GM12878 (cell line): ENCODE measurements around the gene NAALADL2. TPM values are rescaled to one million over a fixed set of nuclear protein-coding genes. Genes with fewer than 3 reads are reported as not detected.

Experiments used
- CHD2 ChIP-seq: IDR thresholded peaks from 2 replicates; pipeline ENCODE4 v1.6.1; 2011; ENCODE audit warnings: low read depth, low read length, improper control_type of control experiment, borderline replicate concordance
- CHD4 ChIP-seq: fragments of 200-600 bp; sonication (generic); IDR thresholded peaks from 2 replicates; pipeline ENCODE4 v1.6.1; 2016; ENCODE audit warnings: mild to moderate bottlenecking
- EED ChIP-seq: sonication (generic); IDR thresholded peaks from 2 replicates; pipeline ENCODE4 v1.6.1; 2016; ENCODE audit warnings: antibody characterized with exemption, low read depth
- FOS ChIP-seq: IDR thresholded peaks from 3 replicates; pipeline ENCODE4 v1.6.1; 2011; ENCODE audit warnings: borderline replicate concordance; ENCODE audit not compliant: insufficient read length; ENCODE audit errors: extremely low read depth
- IKZF1 ChIP-seq: fragments of 450-650 bp; conservative IDR thresholded peaks from 2 replicates; pipeline ENCODE4 v1.6.1; 2017; ENCODE audit warnings: antibody characterized with exemption, mild to moderate bottlenecking
- PAX5 ChIP-seq: IDR thresholded peaks from 2 replicates; pipeline ENCODE4 v1.6.1; 2011; ENCODE audit warnings: low read depth, low read length, borderline replicate concordance
- POLR2AphosphoS5 ChIP-seq: IDR thresholded peaks from 2 replicates; pipeline ENCODE4 v1.6.1; 2011; ENCODE audit warnings: mild to moderate bottlenecking, low read length, inconsistent platforms
- SMAD1 ChIP-seq: fragments of 450-650 bp; IDR thresholded peaks from 2 replicates; pipeline ENCODE4 v1.6.1; 2018; ENCODE audit warnings: mild to moderate bottlenecking, low read depth; ENCODE audit not compliant: partially characterized antibody
- STAT3 ChIP-seq: IDR thresholded peaks from 2 replicates; pipeline ENCODE4 v1.6.1; 2011; ENCODE audit warnings: low read depth, low read length, improper control_type of control experiment
- TCF7 ChIP-seq: IDR thresholded peaks from 2 replicates; pipeline ENCODE4 v1.6.1; 2014; ENCODE audit warnings: antibody characterized with exemption, borderline replicate concordance
- YY1 ChIP-seq: IDR thresholded peaks from 2 replicates; pipeline ENCODE4 v1.6.1; 2011; ENCODE audit warnings: low read depth, mild to moderate bottlenecking, low read length
- ZNF217 ChIP-seq: fragments of 450-650 bp; IDR thresholded peaks from 2 replicates; pipeline ENCODE4 v1.6.1; 2017; ENCODE audit warnings: antibody characterized with exemption, mild to moderate bottlenecking
- ZNF24 ChIP-seq: fragments of 450-650 bp; IDR thresholded peaks from 2 replicates; pipeline ENCODE4 v1.6.1; 2017; ENCODE audit warnings: antibody characterized with exemption, mild to moderate bottlenecking
- ZZZ3 ChIP-seq: IDR thresholded peaks from 2 replicates; pipeline ENCODE4 v1.6.1; 2011; ENCODE audit warnings: low read depth; ENCODE audit not compliant: control insufficient read depth, insufficient read length
- polyA plus RNA-seq, 11 experiments: library from polyadenylated mRNA; depleted of rRNA in 4 of 11; unstranded in 6 of 11; stranded (reverse) in 5 of 11; fragments of >200 nt; fragmentation: Nextera tagmentation in 4 of 11; fragmentation: Illumina TruSeq in 1 of 11; extraction: Ambion mirVana in 4 of 11; extraction: Trizol in 1 of 11; gene quantifications; 1 replicate in 1 of 11; 2 replicates in 10 of 11; pipeline versions ENCODE4 v1.2.1 to v1.2.3, GENCODE V29; 2011 to 2016; ENCODE audit warnings: inconsistent platforms in 2 of 11, missing spikeins in 2 of 11, low read depth in 1 of 11
- total RNA-seq, 4 experiments: library from RNA; depleted of rRNA in 3 of 4; stranded (reverse); fragments of >200 nt in 3 of 4; fragmentation: Illumina TruSeq in 1 of 4; extraction: Trizol in 1 of 4; gene quantifications; 2 replicates each; pipeline versions ENCODE4 v1.2.1 to v1.2.3, GENCODE V29; 2013 to 2021
- TF ChIP-seq, protein P1 (sequence below): fragments of 450-650 bp; IDR thresholded peaks from 2 replicates; pipeline ENCODE4 v1.6.1; 2016; ENCODE audit warnings: mild to moderate bottlenecking
- TF ChIP-seq, protein P2 (sequence below): IDR thresholded peaks from 2 replicates; pipeline ENCODE4 v1.6.1; 2012; ENCODE audit warnings: low read depth, low read length, improper control_type of control experiment
- TF ChIP-seq, protein P3 (sequence below): IDR thresholded peaks from 2 replicates; pipeline ENCODE4 v1.6.1; 2012; ENCODE audit warnings: low read depth, low read length, improper control_type of control experiment

Gene NAALADL2
- total and polyA plus RNA-seq, 10 of the 15 experiments (the other 5 are each of a cell fraction or from before 2014, with no cell fraction given) = 0.06 to 10.8 (median 0.46) TPM

DNA sequence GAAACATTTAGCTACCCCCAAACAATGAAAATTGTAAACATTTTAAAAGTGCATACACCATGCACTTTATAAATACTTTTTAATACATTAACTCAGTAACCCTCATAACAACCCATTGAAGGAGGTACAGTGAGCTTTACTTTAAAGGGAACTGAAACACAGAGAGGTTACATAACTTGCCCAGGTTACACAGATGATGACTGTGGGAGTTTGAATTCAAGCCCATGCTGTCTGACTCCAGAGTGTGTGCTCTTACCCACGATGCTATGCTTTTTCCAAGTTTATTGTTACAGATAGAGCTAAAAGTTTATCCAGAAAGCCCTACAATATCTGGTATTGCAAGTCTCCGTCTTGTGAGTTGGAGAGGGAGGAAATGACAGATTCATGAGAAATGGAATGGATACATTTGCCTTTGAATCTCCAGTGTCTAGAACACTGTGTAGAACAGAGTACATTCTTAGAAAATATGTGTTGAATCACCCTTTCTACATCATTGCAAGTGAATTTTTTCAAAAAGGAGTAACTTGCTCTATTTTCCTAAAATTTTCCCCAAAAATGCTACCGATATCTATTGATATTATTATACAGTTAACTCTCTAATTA, 428.3 kb downstream of the NAALADL2 start (continued):
- TF ChIP-seq POLR2AphosphoS5 (no peak), STAT3 (no peak), ZNF217 (peak; percentile 80), SMAD1 (no peak), TCF7 (no peak), FOS (no peak), CHD4 (no peak), IKZF1 (no peak), ZZZ3 (no peak), PAX5 (no peak), ZNF24 (0 out of 2 replicates have a peak, but pooled peaks have one; percentile 66), CHD2 (no peak), EED (no peak), YY1 (no peak)
- TF ChIP-seq, protein P1, sequence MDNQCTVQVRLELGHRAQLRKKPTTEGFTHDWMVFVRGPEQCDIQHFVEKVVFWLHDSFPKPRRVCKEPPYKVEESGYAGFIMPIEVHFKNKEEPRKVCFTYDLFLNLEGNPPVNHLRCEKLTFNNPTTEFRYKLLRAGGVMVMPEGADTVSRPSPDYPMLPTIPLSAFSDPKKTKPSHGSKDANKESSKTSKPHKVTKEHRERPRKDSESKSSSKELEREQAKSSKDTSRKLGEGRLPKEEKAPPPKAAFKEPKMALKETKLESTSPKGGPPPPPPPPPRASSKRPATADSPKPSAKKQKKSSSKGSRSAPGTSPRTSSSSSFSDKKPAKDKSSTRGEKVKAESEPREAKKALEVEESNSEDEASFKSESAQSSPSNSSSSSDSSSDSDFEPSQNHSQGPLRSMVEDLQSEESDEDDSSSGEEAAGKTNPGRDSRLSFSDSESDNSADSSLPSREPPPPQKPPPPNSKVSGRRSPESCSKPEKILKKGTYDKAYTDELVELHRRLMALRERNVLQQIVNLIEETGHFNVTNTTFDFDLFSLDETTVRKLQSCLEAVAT = 0 out of 2 replicates have a peak, but pooled peaks have one; percentile 24
- TF ChIP-seq, protein P2, sequence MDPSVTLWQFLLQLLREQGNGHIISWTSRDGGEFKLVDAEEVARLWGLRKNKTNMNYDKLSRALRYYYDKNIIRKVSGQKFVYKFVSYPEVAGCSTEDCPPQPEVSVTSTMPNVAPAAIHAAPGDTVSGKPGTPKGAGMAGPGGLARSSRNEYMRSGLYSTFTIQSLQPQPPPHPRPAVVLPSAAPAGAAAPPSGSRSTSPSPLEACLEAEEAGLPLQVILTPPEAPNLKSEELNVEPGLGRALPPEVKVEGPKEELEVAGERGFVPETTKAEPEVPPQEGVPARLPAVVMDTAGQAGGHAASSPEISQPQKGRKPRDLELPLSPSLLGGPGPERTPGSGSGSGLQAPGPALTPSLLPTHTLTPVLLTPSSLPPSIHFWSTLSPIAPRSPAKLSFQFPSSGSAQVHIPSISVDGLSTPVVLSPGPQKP = no peak
- TF ChIP-seq, protein P3, sequence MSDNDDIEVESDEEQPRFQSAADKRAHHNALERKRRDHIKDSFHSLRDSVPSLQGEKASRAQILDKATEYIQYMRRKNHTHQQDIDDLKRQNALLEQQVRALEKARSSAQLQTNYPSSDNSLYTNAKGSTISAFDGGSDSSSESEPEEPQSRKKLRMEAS = no peak
- TF ChIP-seq, all 136 proteins: peak for 13
